LNCAP (cell line): Measurements from ENCODE around the gene AKNAD1.

Experiments used
- TF ChIP-seq, protein P1 (sequence below): fragments of 450-650 bp; IDR thresholded peaks from 2 replicates; pipeline ENCODE4 v1.5.1; 2017; ENCODE audit warnings: mild to moderate bottlenecking

The AKNAD1 gene

GRCh38 chr1:108856994-108857393, at the start of gene AKNAD1:
TSS of gene AKNAD1 (minus strand) at chr1:108857094. CDS start at chr1:108852664, 4,430 bp downstream.
- TF ChIP-seq, protein P1, sequence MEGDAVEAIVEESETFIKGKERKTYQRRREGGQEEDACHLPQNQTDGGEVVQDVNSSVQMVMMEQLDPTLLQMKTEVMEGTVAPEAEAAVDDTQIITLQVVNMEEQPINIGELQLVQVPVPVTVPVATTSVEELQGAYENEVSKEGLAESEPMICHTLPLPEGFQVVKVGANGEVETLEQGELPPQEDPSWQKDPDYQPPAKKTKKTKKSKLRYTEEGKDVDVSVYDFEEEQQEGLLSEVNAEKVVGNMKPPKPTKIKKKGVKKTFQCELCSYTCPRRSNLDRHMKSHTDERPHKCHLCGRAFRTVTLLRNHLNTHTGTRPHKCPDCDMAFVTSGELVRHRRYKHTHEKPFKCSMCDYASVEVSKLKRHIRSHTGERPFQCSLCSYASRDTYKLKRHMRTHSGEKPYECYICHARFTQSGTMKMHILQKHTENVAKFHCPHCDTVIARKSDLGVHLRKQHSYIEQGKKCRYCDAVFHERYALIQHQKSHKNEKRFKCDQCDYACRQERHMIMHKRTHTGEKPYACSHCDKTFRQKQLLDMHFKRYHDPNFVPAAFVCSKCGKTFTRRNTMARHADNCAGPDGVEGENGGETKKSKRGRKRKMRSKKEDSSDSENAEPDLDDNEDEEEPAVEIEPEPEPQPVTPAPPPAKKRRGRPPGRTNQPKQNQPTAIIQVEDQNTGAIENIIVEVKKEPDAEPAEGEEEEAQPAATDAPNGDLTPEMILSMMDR, result no peak

DNA sequence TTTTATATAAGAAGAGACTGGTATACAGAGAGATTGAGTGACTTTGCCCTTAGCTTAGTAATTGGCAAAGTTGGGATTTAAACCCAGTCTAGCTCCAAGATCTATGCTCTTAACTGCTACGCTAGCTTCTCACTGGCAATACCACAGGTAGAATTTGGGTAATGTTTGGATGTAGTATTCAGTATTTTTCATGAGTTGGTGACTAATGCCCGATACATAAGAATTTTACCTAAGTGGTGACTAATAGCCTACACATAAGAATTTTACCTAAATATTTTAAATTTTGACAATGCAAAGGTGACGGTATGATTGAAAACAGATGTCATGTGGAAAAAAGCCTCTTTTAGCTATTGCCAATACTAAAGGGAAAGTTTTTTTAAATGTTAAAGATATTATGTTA, 44.2 kb upstream of the AKNAD1 start:
- TF ChIP-seq, protein P1, result no peak

DNA sequence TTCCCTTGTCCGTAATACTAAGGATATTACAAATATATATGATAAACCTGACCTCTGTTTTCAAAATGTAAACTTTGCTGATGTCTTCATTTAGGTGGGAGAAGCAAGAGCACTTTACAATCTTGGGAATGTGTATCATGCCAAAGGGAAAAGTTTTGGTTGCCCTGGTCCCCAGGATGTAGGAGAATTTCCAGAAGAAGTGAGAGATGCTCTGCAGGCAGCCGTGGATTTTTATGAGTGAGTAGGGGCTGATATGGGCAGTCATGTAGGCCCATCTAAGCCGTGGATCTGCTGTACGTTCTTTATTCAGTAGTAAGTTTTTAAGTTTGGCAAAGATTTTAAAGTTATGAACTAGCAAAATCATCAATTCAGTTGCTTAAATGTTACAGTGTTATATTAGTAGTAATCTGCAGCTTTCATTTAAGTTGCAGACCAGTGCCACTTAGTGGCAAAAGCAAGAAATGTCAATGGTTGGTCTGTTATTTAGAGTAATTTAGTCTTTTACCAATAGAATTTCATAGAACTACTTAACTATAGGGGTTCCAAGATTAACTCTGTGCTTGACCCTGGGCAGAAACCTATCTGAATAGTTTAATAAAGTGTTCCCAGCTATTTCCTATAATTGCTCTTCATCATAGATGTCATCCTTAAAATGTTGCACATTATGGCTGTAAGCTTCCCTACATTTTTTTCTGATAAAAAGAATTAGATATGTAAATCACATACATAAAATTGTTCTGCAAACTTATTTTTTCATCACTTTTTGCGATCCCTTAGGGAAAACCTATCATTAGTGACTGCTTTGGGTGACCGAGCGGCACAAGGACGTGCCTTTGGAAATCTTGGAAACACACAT, 41.2 kb upstream of the AKNAD1 start:
- TF ChIP-seq, protein P1, result peak; percentile 72

GRCh38 chr1:108896146-108897145, 39.6 kb upstream of the AKNAD1 start:
- TF ChIP-seq, protein P1, result no peak

GRCh38 chr1:108893141-108893530, 36.2 kb upstream of the AKNAD1 start:
- TF ChIP-seq, protein P1, result no peak

- TF ChIP-seq, protein P1, result no peak
Measured at GRCh38 chr1:108892356-108893140, 35.7 kb upstream of the AKNAD1 start.
